ENCODE measurements around the gene FCRL6. TPM values are rescaled to one million over a fixed set of nuclear protein-coding genes. Genes with fewer than 3 reads are reported as not detected.

FCRL6 gene
- total RNA-seq, 3 donors from 2014 or later = 0.38 to 0.82 (median 0.41) TPM

- DNase-seq = peak in 1 of 3 donors; percentile 42
- peak; percentile 98 for ATAC-seq
- no peaks in the 10 kb centered on the region for H3K9me3 ChIP-seq
- H3K4me1 ChIP-seq (ENCODE audit: low read depth) = no peaks in the 10 kb centered on the region
- no peak for TF ChIP-seq CTCF (IDR thresholded peaks at IDR 0.05)
- no peak overlapping the region for H3K4me3 ChIP-seq
- intact Hi-C loops (cut with DNase I, micrococcal nuclease) = no loop called here
- H3K36me3 ChIP-seq (ENCODE audit: low read depth) = no peaks in the 10 kb centered on the region
Measured at GRCh38 chr1:159817276-159818041, 15.3 kb downstream of the FCRL6 start.

- intact Hi-C loops (cut with DNase I, micrococcal nuclease) = no loop called here
- no peaks in the 10 kb centered on the region for H3K9me3 ChIP-seq
- no peak for TF ChIP-seq CTCF (IDR thresholded peaks at IDR 0.05)
- H3K36me3 ChIP-seq (ENCODE audit: low read depth) = no peaks in the 10 kb centered on the region
- H3K4me1 ChIP-seq (ENCODE audit: low read depth) = no peaks in the 10 kb centered on the region
- ATAC-seq = no peak
- DNase-seq = no peak
- H3K4me3 ChIP-seq = no peak overlapping the region
Measured at GRCh38 chr1:159821171-159821867, 19.2 kb downstream of the FCRL6 start.

GRCh38 chr1:159823406-159823805 is 21.2 kb downstream of the FCRL6 start:
- DNase-seq (peak in 2 of 3 donors; percentile 38 to 52), ATAC-seq (peak; percentile 74)
- no peak for TF ChIP-seq CTCF (IDR thresholded peaks at IDR 0.05)
- intact Hi-C loops (cut with DNase I, micrococcal nuclease) = no loop called here
- Histone ChIP-seq H3K4me1 (ENCODE audit: low read depth) (no peaks in the 10 kb centered on the region), H3K36me3 (ENCODE audit: low read depth) (no peaks in the 10 kb centered on the region), H3K4me3 (no peak overlapping the region), H3K9me3 (no peaks in the 10 kb centered on the region)

GRCh38 chr1:159825564-159825963 is 23.4 kb downstream of the FCRL6 start:
- Histone ChIP-seq H3K4me1 (ENCODE audit: low read depth) (no peaks in the 10 kb centered on the region), H3K9me3 (no peaks in the 10 kb centered on the region), H3K36me3 (ENCODE audit: low read depth) (no peaks in the 10 kb centered on the region), H3K4me3 (no peak overlapping the region)
- TF ChIP-seq CTCF (IDR thresholded peaks at IDR 0.05) = no peak
- intact Hi-C loops (cut with DNase I, micrococcal nuclease) = no loop called here
- no peak for ATAC-seq
- DNase-seq = no peak

- no peak for TF ChIP-seq CTCF (IDR thresholded peaks at IDR 0.05)
- DNase-seq (peak; percentile 49 to 69 (median 62)), ATAC-seq (peak; percentile 56)
- Histone ChIP-seq H3K9me3 (no peaks in the 10 kb centered on the region), H3K36me3 (ENCODE audit: low read depth) (no peaks in the 10 kb centered on the region), H3K4me1 (ENCODE audit: low read depth) (no peaks in the 10 kb centered on the region), H3K4me3 (no peak within 1 kb of the TSS)
- intact Hi-C loops (cut with DNase I, micrococcal nuclease) = no loop called here
Measured at GRCh38 chr1:159826441-159827101, 24.4 kb downstream of the FCRL6 start, which contains the start of gene SLAMF8. TSS of gene SLAMF8 (plus strand) at chr1:159826873. CDS start at chr1:159826899, 26 bp downstream.

All from mucosa of descending colon (tissue), 3 donors.